Activated CD8-positive, alpha-beta memory T cell treated with anti-CD3 and anti-CD28 coated beads, Interleukin-2, amount 50 U/mL, for 1 hour (primary cell): Measurements from ENCODE around the gene RBM20.
"Not testable (repeated sequence)": the region's sequence is repeated elsewhere in the genome, so short reads cannot be mapped to it uniquely, and the experiment has no call there.

Source experiments
- DNase-seq: peaks from one replicate; pipeline ENCODE4 v3.0.0-alpha.2; 2020; ENCODE audit errors: extremely low read depth

The RBM20 gene

DNA sequence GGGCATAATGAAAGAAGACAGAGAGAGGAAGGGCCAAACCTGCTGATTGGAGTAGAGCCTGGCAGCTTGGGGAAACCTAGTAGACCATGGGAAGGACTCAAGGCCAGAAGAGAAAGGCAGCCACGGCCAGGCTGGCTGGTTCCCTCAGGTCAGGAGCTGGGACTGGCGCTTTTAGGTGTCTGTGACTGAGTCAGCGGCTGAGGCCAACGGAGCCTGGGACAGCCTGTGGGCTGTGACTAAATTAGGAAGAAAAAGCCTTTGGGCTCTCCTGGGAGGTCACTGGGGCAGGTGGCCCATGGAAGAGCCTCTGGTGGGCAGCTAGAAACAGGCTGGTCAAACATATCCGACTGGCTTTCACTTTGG is 118.7 kb downstream of the RBM20 start:
- DNase-seq, result no peak

DNA sequence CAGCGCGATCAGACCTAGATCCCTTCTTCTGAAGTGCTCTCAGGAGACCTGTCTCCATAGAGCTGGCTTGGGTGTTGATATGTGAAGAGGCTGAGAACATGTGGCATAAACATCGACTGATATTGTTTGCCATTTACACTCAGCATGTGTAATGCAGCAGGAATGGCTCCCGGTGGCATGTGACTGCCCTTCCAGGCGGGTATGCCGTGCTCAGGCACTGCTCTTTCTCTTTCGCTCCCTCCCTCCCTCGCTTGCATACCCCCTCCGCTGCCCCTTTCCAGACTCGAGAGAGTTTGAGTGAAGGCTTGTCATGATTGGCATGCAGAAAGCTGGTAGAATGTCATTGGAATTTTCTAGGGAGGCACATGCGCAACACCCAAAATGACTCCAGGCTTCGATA is 120.2 kb downstream of the RBM20 start:
- DNase-seq, result no peak

DNA sequence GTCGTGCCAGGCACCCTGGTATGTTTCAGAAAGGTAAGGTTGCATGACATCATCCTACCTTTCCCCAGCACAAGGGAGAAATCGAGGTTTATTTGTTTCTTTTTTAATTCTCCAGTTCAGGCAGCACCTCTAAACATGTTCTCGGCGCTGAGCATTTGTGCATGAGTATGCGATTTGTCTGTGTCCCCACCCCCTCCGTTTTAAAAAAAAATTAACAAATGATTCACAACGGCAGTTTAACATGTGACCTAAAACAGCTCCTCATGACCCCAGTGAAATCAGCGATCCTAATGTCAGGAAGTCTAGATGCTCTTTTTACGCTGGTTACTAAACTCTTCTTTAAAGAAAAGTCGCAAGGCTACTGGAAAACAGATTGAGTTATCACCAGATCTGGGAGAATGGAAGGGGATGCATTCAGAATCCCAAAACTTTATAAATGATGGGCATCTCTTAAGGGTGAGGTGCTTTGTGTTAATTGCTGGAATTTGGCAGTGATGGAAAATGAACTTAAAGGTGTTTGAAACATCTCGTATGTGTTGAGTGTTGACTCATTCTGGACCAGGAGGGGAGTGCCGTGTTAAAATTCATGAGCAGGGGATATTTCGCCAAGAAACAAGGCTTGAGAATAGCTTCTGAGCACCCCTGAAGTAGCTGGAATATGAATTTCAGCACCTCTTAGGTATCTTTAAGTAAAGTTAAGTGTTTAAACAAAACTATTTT is 120.8 kb downstream of the RBM20 start:
- no peak for DNase-seq

DNA sequence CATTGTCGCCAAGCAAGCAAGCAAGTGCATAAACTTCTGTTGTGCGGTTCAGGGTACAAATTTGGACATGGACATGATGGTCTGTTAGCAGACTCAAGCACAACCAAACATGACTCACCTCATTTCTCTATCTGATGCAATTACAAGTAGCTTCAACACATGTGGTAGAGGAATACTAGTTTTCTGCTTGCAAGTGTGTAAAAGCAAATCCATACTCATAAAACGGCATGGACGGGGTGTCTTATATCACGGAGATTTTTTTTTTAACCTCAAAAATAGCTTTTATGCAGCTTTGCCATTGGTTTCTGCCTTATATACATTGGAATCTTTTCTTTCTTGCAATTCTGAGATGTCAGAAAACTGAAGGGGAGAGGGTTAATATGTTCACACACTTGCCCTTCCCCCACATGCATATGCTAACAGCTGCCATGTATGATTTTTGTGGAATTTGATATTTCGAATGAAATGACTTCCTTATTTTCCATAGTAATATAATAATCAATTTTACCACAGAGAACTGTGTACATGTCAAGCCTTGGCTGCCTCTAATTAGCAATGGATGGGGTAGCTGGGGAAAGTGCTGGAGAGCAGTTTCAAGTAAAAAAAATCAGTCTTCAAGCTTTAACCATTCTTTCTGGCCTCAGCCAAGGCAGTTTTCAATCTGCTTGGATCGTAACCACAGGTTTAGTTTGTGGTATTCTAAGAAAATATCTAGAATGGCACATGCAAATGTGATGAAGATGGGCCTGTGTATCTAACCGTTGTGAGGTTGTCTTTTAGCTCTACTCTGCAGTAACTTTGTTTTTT is 121.6 kb downstream of the RBM20 start:
- no peak for DNase-seq

DNA sequence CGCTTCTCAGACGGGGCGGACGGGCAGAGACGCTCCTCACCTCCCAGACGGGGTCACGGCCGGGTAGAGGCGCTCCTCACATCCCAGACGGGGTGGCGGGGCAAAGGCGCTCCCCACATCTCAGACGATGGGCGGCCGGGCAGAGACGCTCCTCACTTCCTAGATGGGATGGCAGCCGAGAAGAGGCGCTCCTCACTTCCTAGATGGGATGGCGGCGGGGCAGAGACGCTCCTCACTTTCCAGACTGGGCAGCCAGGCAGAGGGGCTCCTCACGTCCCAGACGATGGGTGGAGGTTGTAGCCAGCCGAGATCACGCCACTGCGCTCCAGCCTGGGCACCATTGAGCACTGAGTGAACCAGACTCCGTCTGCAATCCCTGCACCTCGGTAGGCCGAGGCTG is 123.5 kb downstream of the RBM20 start:
- not testable (repeated sequence) for DNase-seq

DNA sequence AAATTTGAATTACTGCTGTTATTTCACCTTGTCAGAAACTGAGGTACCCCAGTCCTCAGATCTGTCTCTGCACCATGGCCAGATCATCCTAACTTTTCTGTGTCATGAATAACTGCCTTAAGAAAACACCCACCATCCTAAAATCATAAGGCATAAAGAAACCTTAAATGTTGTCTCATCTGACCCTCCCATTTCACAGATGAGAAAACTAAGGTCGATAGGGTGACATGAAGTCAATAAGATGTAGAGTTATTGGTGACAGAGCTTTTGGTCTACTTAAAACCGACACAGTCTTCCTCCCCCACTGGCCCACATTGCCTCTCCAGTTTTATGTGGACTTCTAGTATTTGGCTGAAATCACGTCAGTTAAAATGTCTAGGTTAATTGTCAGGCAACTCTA is 126.1 kb downstream of the RBM20 start:
- DNase-seq, result no peak

DNA sequence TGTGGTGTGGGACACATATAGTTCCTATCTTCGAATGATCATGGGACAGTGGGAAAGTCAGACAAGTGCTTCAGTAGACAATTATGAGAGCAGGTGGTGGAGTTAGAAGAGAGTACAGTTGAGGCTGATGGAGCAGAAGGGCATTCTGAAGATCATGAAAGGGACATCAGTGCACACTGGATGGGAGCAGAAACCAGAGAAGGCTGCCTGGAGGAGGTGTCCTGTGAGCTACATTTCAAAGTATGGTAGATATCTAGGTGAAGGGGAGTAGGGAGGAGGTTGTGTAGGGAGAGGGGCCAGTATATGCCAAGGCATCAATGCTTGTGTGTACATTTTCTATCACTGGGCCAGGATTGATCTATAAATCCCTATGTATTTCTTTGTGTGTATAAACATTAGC is 127.3 kb downstream of the RBM20 start:
- DNase-seq, result no peak

DNA sequence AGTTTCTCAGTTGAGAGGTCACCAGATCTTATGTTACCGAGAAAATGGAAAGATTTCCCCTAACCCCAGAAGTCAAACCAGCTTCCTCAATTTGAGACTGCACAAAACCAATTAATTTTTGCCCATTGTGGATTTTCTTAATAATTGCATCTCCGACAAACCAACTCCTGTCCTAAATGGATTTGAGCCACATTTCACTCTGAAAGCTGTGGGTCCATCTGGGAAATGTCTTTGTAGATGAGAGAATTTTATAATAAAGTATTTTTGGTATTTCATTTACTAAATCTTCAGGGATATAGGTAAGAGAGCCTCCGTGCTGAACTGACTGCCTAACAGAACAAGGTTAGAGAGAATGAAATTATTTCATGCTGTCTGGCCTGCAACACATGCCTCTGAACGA is 127.9 kb downstream of the RBM20 start:
- DNase-seq, result no peak

DNA sequence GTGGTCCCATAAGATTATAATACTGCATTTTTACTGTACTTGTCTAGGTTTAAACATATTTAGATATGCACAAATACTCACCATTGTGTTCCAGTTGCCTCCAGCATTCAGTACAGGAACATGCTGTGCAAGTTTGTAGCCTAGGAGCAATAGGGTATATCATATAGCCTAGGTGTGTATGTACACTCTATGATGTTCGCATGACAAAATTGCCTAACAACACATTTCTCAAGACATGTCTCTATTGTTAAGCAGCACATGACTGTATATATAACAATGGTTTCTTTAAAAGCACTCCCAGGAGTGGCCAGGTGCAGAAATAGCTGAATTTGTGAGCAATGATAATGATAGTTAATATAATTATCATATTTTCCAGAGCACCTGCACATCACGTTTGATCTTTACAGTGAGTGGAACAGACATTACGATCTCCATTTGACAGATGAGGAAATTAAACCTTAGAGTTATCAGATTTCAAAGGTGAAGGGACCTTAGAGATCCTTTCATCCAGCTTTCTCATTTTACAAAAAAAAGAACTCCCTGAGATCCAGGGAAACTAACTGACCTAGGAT is 128.4 kb downstream of the RBM20 start:
- no peak for DNase-seq

DNA sequence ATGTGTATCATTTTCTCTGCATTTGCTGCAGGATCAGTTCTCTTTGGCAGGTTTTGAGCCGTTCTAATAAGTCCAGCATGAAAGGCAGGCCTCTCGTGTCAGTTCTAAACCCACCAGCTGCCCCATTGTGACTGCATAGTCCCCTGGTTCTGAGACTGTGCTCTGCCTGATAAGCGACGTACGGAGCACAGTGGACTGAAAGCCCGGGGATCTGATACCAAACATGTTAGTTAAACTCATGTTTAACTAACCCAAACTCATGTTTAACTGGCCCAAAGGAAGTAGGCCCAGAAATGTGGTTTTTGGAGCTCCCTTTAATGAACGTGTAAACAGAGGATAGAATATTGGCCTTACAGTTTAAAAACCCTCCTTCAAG is 129.5 kb downstream of the RBM20 start:
- no peak for DNase-seq

DNA sequence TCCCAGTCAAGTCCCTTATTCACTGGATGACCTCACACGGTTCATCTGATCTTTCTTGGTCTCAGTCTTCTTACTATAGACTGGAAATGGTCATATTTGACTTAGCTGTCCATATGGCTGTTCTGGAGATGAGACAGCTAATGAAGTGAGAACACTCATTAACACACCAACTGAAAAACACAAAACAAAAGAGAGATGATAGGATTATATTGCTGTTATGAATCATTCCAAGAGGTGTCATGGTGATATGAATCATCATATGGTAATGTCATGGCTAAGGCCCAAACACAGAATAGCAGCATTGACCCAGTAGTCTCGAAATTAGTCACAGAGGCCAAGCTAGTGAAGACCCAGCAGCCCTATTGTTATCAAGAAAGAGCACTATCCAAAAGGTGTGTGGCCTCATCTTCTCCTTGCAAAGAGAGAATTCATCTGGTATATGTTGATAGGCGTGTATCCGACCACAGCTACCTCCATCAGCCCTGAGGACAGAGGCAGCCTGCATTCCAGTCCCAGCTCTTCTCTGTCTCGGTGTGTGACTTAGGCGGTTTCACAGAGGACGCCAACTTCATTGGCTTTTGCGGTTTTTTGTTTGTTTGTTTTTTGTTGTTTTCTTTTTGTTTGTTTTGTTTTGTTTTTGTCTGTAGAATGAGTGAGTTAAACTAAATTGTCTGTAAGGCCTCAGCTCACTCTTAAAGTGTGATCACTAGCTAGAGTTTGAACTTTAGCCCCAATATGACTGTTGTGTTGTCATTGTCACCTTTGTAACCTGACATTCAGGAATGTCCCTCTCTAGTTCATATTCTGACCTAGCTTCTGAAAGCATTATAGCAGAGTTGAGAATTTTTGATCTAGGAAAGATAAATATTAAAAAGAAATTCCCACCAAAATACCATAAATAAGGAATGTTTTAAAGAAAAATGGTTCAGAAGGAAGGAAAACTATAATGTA is 130.2 kb downstream of the RBM20 start:
- DNase-seq, result no peak

DNA sequence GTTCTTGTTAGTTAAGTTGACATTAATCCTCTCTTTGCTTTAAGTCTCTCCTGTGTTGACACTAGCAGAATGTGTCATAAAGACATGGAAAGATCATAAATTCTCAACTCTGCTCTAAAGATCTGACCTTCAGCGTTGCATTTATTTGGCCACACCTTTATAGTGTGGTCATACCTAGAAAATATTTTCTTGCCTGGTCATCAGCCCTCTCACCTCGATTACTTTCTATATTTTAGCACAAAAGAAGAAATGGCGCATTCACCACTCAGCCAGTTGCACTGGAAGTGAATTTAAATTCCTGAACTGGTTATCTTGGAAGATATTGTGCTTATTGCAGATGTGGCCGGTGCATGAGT is 130.9 kb downstream of the RBM20 start:
- no peak for DNase-seq

DNA sequence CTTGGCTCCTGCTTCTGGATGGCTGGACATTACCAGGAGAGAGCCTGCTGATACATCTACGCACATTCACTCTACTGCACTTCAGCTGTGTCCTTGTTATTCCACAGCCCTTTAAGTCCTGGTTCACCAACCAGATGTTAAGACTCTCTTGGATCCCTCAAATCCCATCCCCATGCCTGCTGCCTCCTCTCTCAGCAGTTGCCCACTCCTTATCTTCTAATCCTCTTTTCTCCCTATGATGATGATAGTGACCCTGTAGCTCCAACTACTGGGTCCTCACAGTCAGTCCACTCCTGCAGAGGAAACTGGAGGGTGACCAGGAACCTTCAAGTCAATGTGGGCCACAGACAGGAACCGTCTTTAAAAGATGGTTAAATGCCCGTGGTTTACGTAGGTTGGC is 131.3 kb downstream of the RBM20 start:
- no peak for DNase-seq

DNA sequence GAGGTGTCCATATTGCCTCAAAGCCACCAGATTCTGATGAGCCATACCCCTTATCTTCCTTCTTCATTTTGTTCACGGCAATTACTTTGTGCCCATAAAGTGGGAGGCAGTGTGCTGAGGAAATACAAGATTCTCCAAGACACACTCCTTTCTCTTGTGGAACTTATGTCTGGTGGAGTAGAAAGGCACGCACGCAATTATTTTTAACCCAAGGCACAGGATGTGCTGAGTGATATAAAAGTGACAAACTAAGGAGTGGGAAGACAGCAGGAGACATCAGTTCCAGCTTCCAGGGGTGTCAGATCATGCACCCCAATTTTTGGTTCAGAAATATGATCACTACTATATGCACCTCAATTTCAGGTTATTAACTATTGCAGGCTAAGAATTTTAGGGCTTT is 132.9 kb downstream of the RBM20 start:
- no peak for DNase-seq

DNA sequence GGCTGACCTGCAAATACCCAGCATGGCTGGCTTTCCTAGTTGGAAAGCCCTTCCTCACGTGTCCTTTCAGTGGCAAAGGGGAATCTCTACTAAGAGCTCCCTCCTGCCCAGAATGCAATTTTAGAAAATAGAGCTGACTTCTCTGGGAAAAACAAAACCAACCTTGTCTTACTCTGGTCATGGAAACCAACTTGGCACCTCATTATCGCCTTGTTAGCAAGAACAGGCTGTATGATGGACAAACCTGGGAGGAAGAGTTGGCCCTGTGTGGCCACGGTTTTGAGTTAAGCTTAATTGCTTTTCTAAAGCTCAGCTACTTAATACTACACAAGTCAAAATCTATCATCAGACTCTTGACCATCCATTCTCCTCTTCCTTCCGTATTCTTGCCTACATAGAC is 133.5 kb downstream of the RBM20 start:
- DNase-seq, result no peak

DNA sequence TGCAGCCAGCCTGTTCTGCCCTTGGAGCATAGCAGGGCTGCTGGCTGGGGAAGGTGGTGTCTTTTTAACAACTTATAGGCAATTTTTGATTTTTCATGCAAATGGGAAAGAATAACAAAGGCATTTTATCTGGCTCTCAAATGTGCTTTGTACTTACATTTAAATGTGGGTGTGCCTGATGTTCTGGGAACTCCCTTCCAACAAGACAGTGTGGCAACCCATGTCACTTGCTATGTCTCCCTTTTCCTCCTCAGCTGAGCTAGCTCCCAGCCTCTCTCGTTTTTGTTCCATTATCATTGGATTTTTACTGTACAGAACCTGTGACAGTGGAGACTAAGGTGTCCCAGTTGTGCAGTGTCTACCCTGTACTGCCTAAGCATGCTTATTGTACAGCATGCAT is 134.1 kb downstream of the RBM20 start:
- DNase-seq, result no peak

DNA sequence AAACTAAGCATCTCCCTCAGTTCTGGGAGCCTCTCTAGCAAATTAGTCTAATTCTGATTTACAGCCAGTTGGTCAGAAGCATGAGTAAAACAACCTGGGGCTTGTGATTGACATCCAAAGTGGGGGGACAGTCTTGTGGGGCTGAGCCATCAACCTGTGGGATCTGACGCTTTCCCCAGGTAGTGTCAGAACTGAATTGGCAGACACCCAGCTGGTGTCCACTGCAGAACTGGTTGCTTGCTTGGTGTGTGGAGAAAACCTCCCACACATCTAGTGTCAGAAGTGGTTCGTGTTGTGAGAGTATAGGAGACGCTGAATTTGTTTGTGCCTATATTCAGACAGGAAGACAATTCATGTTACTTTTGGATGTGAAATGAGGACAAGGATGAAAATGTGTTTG is 135.4 kb downstream of the RBM20 start:
- DNase-seq, result peak; percentile 36

DNA sequence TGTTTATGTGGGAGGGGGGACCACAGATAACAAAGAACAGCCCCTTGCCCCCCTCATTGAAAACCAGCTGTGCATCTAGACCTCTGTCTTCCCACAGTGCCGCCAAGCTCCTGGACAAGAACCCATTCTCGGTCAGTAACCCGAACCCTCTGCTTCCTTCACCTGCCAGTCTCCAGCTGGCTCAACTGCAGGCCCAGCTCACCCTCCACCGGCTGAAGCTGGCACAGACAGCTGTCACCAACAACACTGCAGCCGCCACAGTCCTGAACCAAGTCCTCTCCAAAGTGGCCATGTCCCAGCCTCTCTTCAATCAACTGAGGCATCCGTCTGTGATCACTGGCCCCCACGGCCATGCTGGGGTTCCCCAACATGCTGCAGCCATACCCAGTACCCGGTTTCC is 136.6 kb downstream of the RBM20 start:
- no peak for DNase-seq

DNA sequence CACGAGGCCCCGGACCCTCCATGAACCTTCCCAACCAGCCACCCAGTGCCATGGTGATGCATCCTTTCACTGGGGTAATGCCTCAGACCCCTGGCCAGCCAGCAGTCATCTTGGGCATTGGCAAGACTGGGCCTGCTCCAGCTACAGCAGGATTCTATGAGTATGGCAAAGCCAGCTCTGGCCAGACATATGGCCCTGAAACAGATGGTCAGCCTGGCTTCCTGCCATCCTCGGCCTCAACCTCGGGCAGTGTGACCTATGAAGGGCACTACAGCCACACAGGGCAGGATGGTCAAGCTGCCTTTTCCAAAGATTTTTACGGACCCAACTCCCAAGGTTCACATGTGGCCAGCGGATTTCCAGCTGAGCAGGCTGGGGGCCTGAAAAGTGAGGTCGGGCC is 137.0 kb downstream of the RBM20 start:
- DNase-seq, result no peak

DNA sequence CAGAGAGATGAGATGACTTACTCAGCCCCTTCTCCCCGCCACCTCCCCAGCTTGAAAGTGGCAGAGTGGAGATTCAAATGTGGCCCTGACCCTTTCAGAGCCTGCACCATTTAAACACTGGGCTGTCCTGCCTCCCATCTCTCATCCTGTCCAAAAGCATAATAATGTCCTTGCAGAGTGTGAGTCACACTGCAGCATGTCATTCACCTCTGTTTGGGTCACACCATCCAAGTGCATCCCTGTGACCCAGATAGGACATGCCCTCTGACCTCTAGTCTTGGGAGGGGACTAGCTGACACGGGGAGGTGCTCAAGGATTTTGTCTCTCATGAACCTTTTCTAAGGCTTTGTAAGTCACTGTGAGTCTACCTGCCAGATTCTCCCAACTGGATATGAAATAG is 138.5 kb downstream of the RBM20 start:
- no peak for DNase-seq

DNA sequence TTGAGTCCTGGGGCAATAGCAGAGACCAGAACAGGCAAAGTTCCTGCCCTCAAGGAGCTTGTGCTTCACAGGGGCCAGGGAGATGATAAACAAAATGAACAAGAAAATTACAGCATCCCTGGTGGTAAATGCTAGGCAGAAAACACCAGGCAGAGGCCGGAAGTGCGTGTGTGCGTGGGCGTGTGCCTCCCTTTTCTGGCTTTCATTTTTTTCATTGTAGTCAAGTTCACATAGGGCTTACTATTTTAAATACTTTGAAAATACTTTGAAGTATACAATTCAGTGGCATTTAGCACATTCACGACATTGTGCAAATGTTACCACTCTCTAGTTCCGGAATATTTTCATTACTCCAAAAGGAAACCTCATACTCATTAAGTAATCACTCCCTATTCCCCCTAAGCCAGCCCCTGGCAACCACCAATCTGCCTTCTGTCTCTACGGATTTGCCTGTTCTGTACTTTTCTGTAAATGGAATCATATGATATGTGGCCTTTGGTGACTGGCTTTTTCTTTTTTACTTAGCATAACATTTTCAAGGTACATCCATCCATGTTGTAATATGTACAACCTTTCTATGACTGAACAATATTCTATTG is 139.5 kb downstream of the RBM20 start:
- peak; percentile 51 for DNase-seq

DNA sequence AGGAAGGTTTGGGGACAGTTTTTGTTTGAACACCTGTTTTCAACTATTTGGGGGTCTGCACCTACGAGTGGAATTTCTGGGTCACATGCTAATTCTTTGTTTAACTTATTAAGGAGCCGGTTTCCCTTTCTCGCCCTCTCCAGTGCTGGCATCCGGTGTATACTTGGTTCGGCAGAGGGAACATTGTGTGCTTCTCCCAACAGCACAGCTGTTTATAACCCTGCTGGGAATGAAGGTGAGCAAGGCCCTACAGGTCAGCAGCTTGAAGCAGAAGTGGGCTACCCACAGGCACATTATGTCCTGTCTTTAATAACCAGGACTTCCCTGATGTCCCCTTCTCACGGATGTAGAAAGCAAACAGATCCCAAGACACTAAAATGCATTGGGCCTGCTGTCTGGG is 140.1 kb downstream of the RBM20 start:
- no peak for DNase-seq
